Left renal cortex interstitium (tissue), 4 donors: ENCODE data around the gene VPS41. TPM values are rescaled to one million over a fixed set of nuclear protein-coding genes. Genes with fewer than 3 reads are reported as not detected.

Source experiments
- DNase-seq, 4 donors: peaks; one replicate each; pipeline ENCODE4 v3.0.0-alpha.2; 2013; ENCODE audit warnings: low read depth in 4 of 4, low spot score in 2 of 4, missing footprints in 1 of 4
- polyA plus RNA-seq, 4 donors: library from polyadenylated mRNA; unstranded; fragments of 120-200 nt; gene quantifications; one replicate each; pipeline ENCODE4 v1.2.1, GENCODE V29; 2013; ENCODE audit not compliant: insufficient read length in 4 of 4

Gene VPS41
- polyA plus RNA-seq, 4 donors: 62.2 to 84.6 (median 77.5) TPM

DNA sequence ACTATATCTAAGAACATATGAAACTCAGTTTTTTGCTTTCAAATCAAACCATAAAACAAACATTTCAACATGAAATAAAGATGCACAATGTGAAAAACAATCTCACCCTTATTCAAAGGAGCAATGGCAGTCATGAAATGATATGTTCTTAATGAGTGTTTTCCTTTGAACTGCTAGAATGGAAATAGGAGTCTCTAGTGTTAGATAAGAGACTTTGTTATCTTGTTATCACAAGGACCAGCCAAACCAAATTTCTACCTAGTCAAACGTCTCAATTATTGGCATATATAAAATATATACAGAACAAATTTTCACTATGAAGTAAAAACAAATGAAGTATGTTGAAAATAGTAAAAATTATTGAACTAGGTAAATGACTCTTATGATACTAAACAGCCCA is 1.2 kb downstream of the VPS41 start:
- DNase-seq: no peak

DNA sequence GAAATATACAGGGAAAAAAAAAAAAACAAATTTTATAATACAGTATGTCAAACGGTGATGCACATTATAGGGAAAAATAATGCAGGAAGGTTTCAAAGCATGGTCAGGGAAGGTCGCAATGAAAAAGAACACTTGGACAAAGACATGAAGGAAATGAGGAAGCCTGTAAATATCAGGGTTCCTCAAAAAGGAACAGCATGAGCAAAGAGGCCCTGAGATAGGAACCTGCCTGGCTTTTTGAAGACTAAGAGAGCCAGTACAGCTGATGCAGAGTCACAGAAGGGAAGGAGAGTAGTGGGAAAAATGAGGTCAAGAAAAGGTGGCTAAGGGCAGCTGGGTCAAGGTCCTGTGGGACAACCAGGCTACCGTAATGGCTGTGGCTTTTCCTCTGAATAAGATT is 1.9 kb downstream of the VPS41 start:
- no peak for DNase-seq

GRCh38 chr7:38905056-38905759 is 3.8 kb downstream of the VPS41 start:
- DNase-seq: no peak

DNA sequence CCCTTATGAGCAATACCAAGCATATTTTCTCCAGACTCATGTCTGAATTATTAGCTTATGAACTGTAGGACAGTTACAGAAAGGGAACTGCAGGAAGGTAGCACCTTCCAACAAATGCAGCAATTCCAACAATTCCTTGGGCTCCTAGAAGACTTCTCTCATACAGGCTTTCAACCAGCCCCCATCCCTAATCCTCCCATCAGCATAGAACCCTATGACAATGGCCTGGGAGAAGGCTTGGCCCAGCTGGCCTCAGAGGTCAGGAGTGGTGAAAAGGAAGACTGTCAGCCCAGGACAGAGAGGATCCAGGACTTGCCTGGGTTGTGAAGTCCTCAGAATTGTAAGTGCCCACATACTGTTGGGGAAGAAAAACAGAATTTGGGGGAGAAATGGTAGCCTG is 5.9 kb downstream of the VPS41 start:
- DNase-seq: no peak

GRCh38 chr7:38902449-38902848 is 6.5 kb downstream of the VPS41 start:
- DNase-seq: no peak

DNA sequence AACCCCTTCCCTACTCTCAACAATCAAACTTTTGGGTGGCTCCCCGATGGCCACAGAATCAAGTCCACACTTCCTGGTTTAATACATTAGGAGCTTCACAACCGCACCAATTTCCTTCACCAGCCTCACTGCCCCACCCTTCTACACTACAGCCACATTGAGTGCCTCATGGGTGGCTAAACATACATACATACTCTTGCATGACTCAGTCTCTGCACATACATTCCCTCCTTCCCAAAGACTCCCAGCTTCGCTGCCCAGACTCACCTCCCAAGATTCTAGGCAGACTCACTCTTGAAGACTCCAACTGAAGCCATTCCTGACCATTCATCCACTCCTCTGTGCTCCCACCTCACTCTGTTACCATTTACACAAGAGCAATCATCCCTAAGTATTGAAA is 15.9 kb downstream of the VPS41 start:
- no peak for DNase-seq

DNA sequence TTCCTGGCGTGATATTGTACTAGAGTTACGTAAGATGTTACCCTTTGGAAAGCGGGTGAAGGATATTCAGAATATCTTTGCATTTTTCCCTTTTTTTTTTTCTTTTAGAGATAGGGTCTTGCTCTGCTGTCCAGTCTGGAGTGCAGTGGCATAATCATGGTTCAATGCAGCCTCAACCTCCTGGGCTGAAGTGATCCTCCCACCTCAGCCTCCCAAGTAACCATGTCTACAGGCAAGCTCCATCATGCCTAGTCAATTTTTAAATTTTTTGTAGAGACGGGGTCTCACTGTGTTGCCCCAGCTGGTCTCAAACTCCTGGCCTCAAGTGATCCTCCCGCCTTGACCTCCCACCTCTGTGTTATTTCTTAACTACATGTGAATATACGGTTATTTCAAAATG is 18.4 kb downstream of the VPS41 start:
- no peak for DNase-seq

DNA sequence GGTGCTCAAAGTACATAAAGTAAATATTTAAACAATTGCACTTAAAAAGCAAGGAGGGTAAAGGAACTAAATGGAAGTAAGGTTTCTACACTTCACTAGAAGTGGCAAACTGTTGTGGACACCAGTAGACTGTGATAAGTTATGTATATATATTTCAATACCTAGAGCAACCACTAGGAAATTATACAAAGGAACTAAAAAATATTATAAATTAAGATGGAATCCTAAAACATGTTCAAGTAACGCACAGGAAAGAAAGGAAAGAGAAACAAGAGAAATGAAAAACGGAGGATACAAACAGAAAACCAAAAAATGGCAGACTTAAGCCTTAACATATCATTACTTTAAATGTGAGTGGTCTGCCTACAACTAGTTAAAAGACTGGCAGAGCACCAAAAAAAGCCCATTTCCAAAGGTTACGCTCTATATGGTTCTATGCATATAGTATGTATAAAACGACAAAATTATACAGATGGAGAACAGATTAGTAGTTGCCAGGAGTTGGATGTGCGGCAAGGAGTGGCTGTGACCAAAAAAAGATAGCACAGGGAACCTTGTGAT is 19.0 kb downstream of the VPS41 start:
- no peak for DNase-seq

- no peak for DNase-seq
Measured at GRCh38 chr7:38889079-38889478, 19.9 kb downstream of the VPS41 start.

- DNase-seq: no peak
Measured at GRCh38 chr7:38886265-38886664, 22.7 kb downstream of the VPS41 start.

GRCh38 chr7:38883706-38884105 is 25.3 kb downstream of the VPS41 start:
- no peak for DNase-seq

GRCh38 chr7:38881947-38882684 is 26.9 kb downstream of the VPS41 start:
- no peak for DNase-seq

GRCh38 chr7:38881015-38881414 is 28.0 kb downstream of the VPS41 start:
- DNase-seq: no peak

DNA sequence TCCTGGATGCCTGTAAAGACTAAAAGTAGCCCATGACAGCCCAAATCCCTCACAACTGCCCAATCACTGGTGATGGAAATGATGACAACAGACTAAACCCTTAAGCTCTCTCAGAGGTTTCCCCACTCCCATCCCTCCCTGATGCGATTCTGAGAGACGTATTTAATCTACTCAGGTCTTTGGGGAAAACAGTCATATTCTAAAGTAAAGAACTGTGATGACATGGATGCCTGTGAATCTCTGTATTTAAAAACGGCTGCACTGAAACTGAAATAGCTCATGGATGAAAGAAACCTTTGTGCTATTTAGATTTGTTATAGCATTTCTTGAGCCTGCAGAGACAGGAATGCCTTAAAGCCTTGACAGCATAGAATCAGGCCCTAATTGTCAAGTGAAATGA is 28.5 kb downstream of the VPS41 start:
- no peak for DNase-seq

DNA sequence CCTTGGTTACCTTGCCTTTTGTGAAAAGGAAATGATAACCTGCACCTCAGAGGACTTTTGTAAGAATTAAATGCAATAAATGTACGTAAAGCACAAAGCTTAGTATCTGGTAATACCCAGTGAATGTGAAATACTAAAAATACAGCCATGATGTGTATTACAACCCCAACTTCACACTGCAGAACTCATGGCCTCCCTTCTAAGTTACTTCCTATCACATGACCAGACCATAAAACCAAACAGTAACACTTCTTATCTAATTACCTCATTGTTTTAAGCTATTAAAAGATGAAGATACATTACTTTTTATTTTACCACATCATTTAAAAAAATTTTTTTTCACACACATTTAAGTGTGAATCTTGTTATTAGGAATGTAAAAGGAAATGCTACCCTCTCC is 29.0 kb downstream of the VPS41 start:
- no peak for DNase-seq

GRCh38 chr7:38878694-38879457 is 30.1 kb downstream of the VPS41 start:
- no peak for DNase-seq

- DNase-seq: no peak
Measured at GRCh38 chr7:38873433-38873832, 35.6 kb downstream of the VPS41 start.

- DNase-seq: no peak
Measured at GRCh38 chr7:38872202-38872601, 36.8 kb downstream of the VPS41 start.

DNA sequence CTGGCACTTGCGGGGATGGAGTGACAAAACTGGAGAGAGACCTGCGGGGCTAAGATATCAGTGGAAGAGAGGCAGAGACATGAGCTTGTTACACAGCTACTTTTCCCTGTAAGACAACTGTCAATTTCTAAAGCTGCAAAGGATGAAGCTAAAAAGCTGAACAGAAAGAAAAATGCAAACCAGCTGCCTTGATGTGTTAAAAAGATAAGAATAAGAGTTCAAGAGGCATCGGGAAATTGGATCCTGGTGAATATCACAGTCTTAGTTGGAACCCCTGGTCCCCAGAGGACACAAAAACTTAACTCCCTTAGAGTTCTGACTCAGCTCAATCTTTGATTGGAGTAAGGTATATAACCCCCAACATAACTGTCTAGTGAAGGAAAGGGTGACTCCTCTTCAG is 38.8 kb downstream of the VPS41 start:
- no peak for DNase-seq

DNA sequence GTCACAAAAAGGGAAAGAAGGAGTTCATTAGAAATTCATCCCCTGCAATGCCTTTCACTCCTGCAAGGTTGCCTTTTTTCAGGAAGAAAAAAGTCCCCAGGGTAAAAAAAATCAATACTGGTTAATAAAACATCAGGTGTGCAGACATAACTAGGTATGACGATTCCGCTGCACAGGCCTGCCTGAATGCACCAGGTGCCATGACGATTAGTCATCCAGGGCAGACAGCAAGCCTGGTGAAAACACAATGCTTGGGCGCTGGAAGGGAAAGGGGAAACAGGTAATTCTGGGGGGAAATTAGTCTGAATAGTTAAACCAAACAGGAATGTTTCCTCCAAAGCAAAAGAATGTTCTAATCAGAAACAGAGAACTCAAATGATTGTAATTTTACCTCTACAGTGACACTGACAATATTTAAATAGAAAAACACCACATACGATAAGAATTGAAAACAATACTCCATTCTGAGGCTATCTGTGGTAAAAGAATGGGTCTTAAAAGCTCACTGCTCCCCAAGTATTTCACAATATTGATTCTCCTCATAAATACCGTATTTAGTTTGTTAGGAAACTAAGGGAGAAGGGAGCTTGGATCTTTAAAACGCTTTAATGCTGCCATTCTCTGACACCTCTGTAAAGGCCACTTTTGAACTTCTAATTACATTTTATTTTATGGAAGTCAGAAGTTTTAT is 45.2 kb downstream of the VPS41 start:
- no peak for DNase-seq

DNA sequence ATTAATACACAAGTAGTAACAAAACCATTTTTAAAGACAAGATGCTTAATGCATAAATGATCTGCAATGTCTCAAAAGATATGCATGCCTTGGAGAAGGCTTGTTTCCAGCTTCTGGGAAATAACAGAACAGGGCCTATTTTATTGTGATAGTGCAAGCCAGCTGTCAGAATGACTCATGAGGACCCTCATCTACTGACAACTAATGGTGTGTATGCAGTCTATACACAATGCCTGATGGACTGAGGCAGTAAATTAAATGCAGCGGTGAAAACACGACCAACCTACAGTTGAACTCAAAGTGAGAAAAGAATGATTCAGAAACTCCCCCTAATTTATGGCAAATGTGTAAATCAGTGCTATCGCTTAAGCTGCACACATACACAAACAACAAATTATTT is 46.3 kb downstream of the VPS41 start:
- DNase-seq: no peak
